SK-N-MC (cell line): Measurements from ENCODE around the gene ST6GALNAC6.

Experiments used
- EZH2 ChIP-seq: fragments of 200-600 bp; sonication (generic); IDR thresholded peaks from one replicate; pipeline ENCODE4 v1.6.1; 2017; ENCODE audit warnings: antibody characterized with exemption
- FOXP2 ChIP-seq: optimal IDR thresholded peaks from 2 replicates; pipeline ENCODE3; 2011; ENCODE audit warnings: mild to moderate bottlenecking, moderate library complexity; ENCODE audit not compliant: insufficient read depth; ENCODE audit errors: extremely low read length, control extremely low read depth
- POLR2AphosphoS5 ChIP-seq: IDR thresholded peaks from 2 replicates; pipeline ENCODE4 v1.6.1; 2012; ENCODE audit warnings: mild to moderate bottlenecking, low read depth, low read length, borderline replicate concordance

DNA sequence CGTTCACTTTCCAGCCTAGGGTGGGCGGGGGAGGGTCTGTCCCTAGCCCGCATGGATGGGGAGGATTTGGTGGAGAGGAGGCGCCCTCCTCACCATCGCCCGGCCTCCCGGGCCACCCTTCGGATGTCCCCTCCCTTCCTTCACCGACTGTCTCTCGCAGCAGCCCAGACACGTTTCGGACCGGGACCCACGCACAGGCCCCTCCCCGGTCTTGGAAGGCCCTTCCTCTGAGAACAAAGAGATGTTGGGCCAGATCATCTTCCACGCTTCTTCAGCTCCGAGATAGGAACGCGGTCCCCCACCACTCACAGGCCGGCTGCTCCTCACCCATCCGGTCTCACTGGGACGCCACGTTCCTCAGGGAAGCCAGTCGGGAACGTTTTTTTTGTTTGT is 38.9 kb upstream of the ST6GALNAC6 start:
- TF ChIP-seq POLR2AphosphoS5 (no peak), EZH2 (no peak), FOXP2 (no peak)
